NT2/D1 (cell line): ENCODE results near the gene TBCK.

Source experiments
- DNase-seq: peaks from one replicate; pipeline ENCODE4 v3.0.0-alpha.2; 2011; ENCODE audit warnings: low read depth, low spot score
- H3K27me3 ChIP-seq: 2 replicates; pipeline ENCODE4 v1.6.0; 2011; ENCODE audit warnings: mild to moderate bottlenecking; ENCODE audit not compliant: insufficient read length, insufficient read depth
- H3K36me3 ChIP-seq: 2 replicates; pipeline ENCODE4 v1.6.1; 2011; ENCODE audit warnings: mild to moderate bottlenecking, low read length, mixed read lengths; ENCODE audit not compliant: insufficient read depth, insufficient read length
- H3K4me1 ChIP-seq: 2 replicates; pipeline ENCODE4 v1.5.1; 2011; ENCODE audit not compliant: insufficient read depth, insufficient read length
- H3K4me3 ChIP-seq: 2 replicates; pipeline ENCODE4 v1.5.1; 2011; ENCODE audit warnings: low read depth; ENCODE audit not compliant: insufficient read length
- H3K9ac ChIP-seq: 2 replicates; pipeline ENCODE4 v1.6.0; 2011; ENCODE audit warnings: low read depth; ENCODE audit not compliant: insufficient read length
- H3K9me3 ChIP-seq: 2 replicates; pipeline ENCODE4 v1.5.1; 2011; ENCODE audit warnings: mild to moderate bottlenecking, low read length; ENCODE audit not compliant: insufficient read depth
- SUZ12 ChIP-seq: IDR thresholded peaks from 2 replicates; pipeline ENCODE4 v1.6.1; 2011; ENCODE audit not compliant: insufficient read length, insufficient read depth; ENCODE audit errors: extremely low read depth
- YY1 ChIP-seq: IDR thresholded peaks from 2 replicates; pipeline ENCODE4 v1.6.1; 2011; ENCODE audit not compliant: insufficient read length, insufficient read depth
- ZNF274 ChIP-seq: IDR thresholded peaks from 2 replicates; pipeline ENCODE4 v1.6.1; 2011; ENCODE audit warnings: mild to moderate bottlenecking, low read depth, low read length

The TBCK gene

DNA sequence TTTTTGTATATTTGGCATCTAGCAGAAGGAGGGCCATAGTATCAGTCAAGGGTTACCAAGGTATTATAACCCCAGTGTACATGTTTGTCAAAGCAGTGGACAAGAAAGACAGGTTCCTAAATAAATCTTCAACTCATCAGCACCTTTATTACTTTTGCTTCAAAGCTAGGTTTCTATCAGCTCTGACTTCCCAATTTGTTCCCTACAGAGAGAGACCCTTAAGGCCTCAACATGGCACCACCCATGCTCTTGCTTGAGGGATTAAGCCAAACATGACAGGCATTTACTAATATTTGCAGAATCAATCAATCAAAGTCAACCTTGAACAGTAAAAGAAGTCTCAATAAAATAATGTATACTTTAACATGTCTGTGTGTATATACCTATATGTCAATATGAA, 9.4 kb downstream of the TBCK start:
- Histone ChIP-seq H3K27me3 (no peaks in the 10 kb centered on the region), H3K36me3 (peaks cover 20% of the 10 kb centered on the region), H3K4me3 (no peak overlapping the region), H3K4me1 (no peaks in the 10 kb centered on the region), H3K9ac (no peak overlapping the region), H3K9me3 (no peaks in the 10 kb centered on the region)
- no peak for DNase-seq
- TF ChIP-seq SUZ12 (no peak), ZNF274 (no peak), YY1 (no peak)

GRCh38 chr4:106305435-106306055, 10.5 kb downstream of the TBCK start:
- Histone ChIP-seq H3K4me3 (no peak overlapping the region), H3K36me3 (peaks cover 25% of the 10 kb centered on the region), H3K27me3 (no peaks in the 10 kb centered on the region), H3K9me3 (no peaks in the 10 kb centered on the region), H3K4me1 (no peaks in the 10 kb centered on the region), H3K9ac (no peak overlapping the region)
- TF ChIP-seq SUZ12: no peak
- no peak for TF ChIP-seq ZNF274
- TF ChIP-seq YY1: no peak
- DNase-seq: no peak

GRCh38 chr4:106304632-106305031, 11.4 kb downstream of the TBCK start:
- peaks cover 32% of the 10 kb centered on the region for H3K36me3 ChIP-seq
- no peak overlapping the region for H3K4me3 ChIP-seq
- H3K9me3 ChIP-seq: no peaks in the 10 kb centered on the region
- H3K4me1 ChIP-seq: no peaks in the 10 kb centered on the region
- no peaks in the 10 kb centered on the region for H3K27me3 ChIP-seq
- H3K9ac ChIP-seq: no peak overlapping the region
- no peak for DNase-seq
- TF ChIP-seq YY1 (no peak), SUZ12 (no peak), ZNF274 (no peak)

DNA sequence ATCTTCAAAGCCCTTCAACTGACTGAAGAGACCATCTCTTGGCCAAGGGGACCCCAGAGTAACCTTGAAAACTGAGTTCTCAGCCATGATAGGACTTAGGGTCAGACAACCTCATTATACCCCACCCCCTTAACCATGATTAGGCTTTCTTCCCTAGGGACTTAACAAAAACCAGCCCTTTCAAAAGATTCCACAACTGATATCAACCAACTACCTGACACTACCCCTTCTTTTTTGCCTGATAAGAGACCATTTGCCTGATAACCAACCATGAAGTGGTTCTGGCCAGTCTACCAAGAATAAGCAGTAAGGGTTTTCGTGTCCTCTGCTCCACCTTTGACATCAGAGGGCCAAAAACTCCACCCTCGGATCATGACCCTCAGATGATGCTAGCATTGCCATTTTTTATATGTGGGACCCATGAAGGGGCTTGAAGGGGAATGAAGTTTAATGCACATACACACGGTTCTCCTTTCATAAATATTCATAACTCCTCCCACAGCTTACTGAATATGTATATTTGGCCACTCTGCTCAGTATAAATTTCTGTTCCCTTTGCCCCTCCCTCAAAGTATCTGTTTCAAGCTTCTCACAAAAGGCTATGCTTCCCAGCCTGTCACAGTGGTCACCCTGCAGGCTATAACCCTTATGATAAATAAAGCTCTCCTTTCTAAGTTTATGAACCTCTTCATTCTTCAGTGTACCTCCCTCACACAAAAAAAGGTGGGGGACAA, 12.3 kb downstream of the TBCK start:
- peaks cover 31% of the 10 kb centered on the region for H3K36me3 ChIP-seq
- no peaks in the 10 kb centered on the region for H3K9me3 ChIP-seq
- H3K4me1 ChIP-seq: no peaks in the 10 kb centered on the region
- TF ChIP-seq ZNF274: no peak
- TF ChIP-seq SUZ12: no peak
- TF ChIP-seq YY1: no peak
- H3K9ac ChIP-seq: no peak overlapping the region
- H3K27me3 ChIP-seq: no peaks in the 10 kb centered on the region
- no peak for DNase-seq
- H3K4me3 ChIP-seq: no peak overlapping the region

DNA sequence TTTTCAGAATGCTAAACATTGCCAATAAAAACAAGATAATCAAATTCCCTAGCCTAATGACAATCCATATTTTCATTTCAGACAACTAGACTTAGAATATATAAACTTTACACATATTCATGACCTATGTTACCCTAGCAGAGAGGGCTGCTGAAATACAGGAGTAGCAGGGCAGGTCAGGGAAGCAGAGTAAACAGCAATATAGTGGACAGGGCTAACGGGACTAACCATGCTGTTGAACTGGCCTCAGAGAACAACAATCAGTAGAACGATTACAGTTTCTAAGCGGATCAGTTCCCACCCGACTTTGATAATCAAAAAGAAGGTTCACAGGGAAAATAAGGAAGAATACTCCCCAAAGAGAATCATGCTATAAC, 14.0 kb downstream of the TBCK start:
- TF ChIP-seq YY1 (no peak), ZNF274 (no peak), SUZ12 (no peak)
- no peaks in the 10 kb centered on the region for H3K9me3 ChIP-seq
- H3K4me3 ChIP-seq: no peak overlapping the region
- no peak overlapping the region for H3K9ac ChIP-seq
- H3K27me3 ChIP-seq: no peaks in the 10 kb centered on the region
- peaks cover 20% of the 10 kb centered on the region for H3K36me3 ChIP-seq
- no peak for DNase-seq
- no peaks in the 10 kb centered on the region for H3K4me1 ChIP-seq

GRCh38 chr4:106301393-106302061, 14.5 kb downstream of the TBCK start:
- Histone ChIP-seq H3K36me3 (peaks cover 17% of the 10 kb centered on the region), H3K27me3 (no peaks in the 10 kb centered on the region), H3K4me3 (no peak overlapping the region), H3K4me1 (no peaks in the 10 kb centered on the region), H3K9me3 (no peaks in the 10 kb centered on the region), H3K9ac (no peak overlapping the region)
- no peak for DNase-seq
- no peak for TF ChIP-seq ZNF274
- TF ChIP-seq YY1: no peak
- TF ChIP-seq SUZ12: no peak

- Histone ChIP-seq H3K4me1 (no peaks in the 10 kb centered on the region), H3K9me3 (no peaks in the 10 kb centered on the region), H3K27me3 (no peaks in the 10 kb centered on the region), H3K9ac (no peak overlapping the region), H3K36me3 (peaks cover 15% of the 10 kb centered on the region), H3K4me3 (no peak overlapping the region)
- TF ChIP-seq SUZ12: no peak
- no peak for TF ChIP-seq ZNF274
- TF ChIP-seq YY1: no peak
- no peak for DNase-seq
Observed at GRCh38 chr4:106299977-106300376, 16.0 kb downstream of the TBCK start.
